ENCODE data around the gene PPBP. TPM values are rescaled to one million over a fixed set of nuclear protein-coding genes. Genes with fewer than 3 reads are reported as not detected.

The PPBP gene
- total RNA-seq, 2 donors from 2014 or later = not detected

DNA sequence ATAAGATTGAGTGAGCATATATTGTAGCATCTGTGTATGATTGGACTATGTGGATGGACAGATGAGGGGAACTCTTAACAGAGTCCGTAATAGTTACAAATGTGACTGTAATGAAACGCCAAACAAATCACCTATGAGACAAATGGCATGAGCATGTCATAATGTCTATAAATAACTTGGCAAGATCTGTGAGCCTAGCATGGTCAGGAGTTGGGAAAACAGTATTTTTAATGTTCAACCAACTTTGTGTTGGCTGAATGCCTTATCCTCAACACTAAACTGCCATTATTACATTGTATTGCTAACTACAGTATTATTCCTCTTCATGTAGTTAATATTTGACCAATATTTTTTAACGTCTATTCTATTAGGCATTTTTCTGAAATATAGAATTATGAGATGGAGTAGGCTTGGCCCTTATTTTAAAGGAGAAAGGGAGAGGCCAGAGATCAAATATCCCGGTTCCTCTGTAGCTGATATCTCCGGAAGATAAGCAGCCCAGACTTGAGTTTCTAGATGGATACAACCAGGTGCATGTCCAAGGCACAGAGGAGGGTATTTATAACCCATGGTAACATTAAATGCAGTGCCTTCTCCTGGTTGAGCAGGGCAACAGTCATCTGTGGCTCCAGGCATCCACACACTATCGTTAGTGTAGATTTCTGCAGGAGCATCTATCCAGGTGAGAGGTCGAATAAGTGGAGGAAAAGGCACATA is 38.8 kb downstream of the PPBP start:
- H3K27me3 ChIP-seq = no peaks in the 10 kb centered on the region
- TF ChIP-seq, protein P1, sequence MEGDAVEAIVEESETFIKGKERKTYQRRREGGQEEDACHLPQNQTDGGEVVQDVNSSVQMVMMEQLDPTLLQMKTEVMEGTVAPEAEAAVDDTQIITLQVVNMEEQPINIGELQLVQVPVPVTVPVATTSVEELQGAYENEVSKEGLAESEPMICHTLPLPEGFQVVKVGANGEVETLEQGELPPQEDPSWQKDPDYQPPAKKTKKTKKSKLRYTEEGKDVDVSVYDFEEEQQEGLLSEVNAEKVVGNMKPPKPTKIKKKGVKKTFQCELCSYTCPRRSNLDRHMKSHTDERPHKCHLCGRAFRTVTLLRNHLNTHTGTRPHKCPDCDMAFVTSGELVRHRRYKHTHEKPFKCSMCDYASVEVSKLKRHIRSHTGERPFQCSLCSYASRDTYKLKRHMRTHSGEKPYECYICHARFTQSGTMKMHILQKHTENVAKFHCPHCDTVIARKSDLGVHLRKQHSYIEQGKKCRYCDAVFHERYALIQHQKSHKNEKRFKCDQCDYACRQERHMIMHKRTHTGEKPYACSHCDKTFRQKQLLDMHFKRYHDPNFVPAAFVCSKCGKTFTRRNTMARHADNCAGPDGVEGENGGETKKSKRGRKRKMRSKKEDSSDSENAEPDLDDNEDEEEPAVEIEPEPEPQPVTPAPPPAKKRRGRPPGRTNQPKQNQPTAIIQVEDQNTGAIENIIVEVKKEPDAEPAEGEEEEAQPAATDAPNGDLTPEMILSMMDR (IDR thresholded peaks at IDR 0.05) = no peak
- no peak for TF ChIP-seq POLR2A (IDR thresholded peaks at IDR 0.05)
- 43% methylated on average over 7 of the region's 7 CpGs for WGBS, 2 donors
- no peaks in the 10 kb centered on the region for H3K9me3 ChIP-seq
- peaks cover 12% of the 10 kb centered on the region for H3K4me1 ChIP-seq
- no peaks in the 10 kb centered on the region for H3K36me3 ChIP-seq (replicated peaks in 1 of 2; ENCODE audit: insufficient read depth in 1 of 2, low read depth in 2 of 2)
- ATAC-seq (peak; percentile 71), DNase-seq (no peak)
- no peak overlapping the region for H3K4me3 ChIP-seq
- peak overlapping the region in 1 of 4 donors; percentile 38 for H3K27ac ChIP-seq
- intact Hi-C loops (cut with DNase I) = no loop called here

DNA sequence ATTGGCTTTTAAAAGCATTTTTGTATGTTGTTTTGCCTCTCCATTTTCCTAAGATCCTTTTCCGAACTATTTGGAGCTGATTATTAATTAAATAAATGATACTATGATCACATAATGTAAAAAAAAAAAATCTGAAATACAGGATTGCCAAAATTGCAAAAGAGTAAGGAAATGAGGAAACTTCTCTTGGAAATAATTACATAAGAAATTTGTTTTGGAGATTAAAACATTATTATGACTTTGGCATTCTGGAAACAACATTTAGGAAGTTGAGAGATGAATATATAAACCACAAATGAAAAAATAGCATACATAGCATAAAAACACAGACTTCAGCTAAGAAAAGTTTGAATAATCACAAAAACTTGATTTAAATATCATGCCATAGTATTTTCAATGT is 39.7 kb downstream of the PPBP start:
- ATAC-seq (no peak), DNase-seq (no peak)
- TF ChIP-seq, protein P1 (IDR thresholded peaks at IDR 0.05) = no peak
- TF ChIP-seq POLR2A (IDR thresholded peaks at IDR 0.05) = no peak
- intact Hi-C loops (cut with DNase I) = no loop called here
- Histone ChIP-seq H3K27me3 (no peaks in the 10 kb centered on the region), H3K36me3 (replicated peaks in 1 of 2; ENCODE audit: insufficient read depth in 1 of 2, low read depth in 2 of 2) (no peaks in the 10 kb centered on the region), H3K4me1 (peaks cover 17% of the 10 kb centered on the region), H3K27ac (no peak overlapping the region), H3K9me3 (no peaks in the 10 kb centered on the region), H3K4me3 (no peak overlapping the region)
- WGBS, 2 donors = 52 to 74% methylated on average over 1 of the region's 1 CpG

DNA sequence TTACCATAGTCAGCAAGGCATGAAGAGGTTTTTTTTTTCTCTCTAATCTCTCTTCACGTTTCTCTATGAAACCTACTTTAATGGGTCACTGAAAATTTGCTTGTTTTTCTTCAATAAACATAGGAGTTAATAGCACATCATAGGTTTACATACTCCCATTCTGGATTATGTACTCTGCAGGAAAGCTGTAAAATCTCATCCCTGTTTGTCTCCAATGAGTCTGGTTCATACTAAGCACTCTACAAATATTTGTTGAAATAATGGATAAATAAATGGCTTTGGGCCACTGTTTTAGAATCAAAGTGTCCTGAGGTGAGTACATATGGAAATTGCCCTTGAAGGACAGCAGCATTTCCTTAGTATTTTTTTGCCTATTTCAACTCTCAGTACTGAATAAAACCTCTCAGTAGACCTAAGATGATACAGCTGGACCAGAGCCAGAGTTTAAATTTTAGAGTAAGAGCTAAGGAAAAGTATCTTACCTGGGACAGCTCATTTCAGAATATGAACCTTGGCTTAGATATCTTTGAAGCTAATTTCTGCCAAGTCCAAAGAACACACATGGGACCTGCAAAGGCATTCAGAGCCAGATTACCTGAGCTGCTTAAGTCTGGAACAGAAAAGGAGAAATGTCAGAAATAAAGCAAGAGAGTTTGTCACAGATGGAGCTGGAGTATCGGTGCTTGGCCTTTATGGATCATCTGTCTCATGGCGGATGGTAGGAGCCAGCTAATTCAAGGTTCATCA is 40.6 kb downstream of the PPBP start:
- intact Hi-C loops (cut with DNase I) = no loop called here
- TF ChIP-seq POLR2A (IDR thresholded peaks at IDR 0.05) = no peak
- TF ChIP-seq, protein P1 (IDR thresholded peaks at IDR 0.05) = no peak
- Histone ChIP-seq H3K27ac (no peak overlapping the region), H3K4me3 (no peak overlapping the region), H3K36me3 (replicated peaks in 1 of 2; ENCODE audit: insufficient read depth in 1 of 2, low read depth in 2 of 2) (no peaks in the 10 kb centered on the region), H3K9me3 (no peaks in the 10 kb centered on the region), H3K27me3 (no peaks in the 10 kb centered on the region), H3K4me1 (peaks cover 17% of the 10 kb centered on the region)
- ATAC-seq (no peak), DNase-seq (no peak)
- 54 to 62% methylated on average over 3 of the region's 3 CpGs for WGBS, 2 donors

DNA sequence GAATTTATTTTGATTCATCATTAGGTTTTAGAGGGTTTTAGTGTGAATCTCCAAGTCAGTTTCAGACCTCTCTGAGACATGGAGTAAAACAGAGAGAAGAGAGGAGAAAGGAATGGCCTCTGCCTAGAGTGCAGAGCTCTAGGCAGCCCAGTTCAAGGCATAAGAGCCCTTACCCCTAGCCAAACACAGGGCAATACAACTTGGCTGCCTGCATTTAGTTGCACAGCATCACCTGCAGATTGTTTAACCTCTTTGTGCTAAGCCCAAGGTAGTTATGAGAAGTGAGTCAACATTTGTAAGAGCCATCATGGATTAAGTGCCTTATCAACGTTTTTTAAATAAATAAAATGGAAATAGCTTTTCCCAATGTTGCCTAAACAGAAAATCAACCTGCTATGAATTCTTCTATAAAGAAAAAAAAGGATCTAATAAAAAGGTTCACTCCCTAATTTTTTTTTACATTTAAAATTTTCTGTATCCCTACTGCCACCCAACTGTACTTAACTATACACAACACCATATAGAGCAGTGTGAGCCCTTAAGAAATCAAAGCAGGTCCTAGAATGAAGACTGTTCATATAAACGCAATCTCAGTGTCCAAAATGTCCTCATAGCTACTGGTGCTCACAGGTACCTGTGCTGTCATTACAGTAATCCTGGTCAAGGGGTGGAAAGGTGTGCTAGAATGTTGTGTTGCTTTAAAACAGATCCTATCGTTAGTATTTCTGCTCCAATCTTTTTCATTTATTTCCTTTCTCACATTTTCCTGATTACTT is 42.1 kb downstream of the PPBP start:
- intact Hi-C loops (cut with DNase I) = no loop called here
- H3K27ac ChIP-seq = no peak overlapping the region
- H3K9me3 ChIP-seq = no peaks in the 10 kb centered on the region
- H3K4me3 ChIP-seq = no peak overlapping the region
- WGBS, 2 donors = 49 to 54% methylated on average over 3 of the region's 3 CpGs
- no peak for TF ChIP-seq POLR2A (IDR thresholded peaks at IDR 0.05)
- TF ChIP-seq, protein P1 (IDR thresholded peaks at IDR 0.05) = no peak
- ATAC-seq (no peak), DNase-seq (no peak)
- H3K27me3 ChIP-seq = no peaks in the 10 kb centered on the region
- H3K4me1 ChIP-seq = peaks cover 17% of the 10 kb centered on the region
- H3K36me3 ChIP-seq (replicated peaks in 1 of 2; ENCODE audit: insufficient read depth in 1 of 2, low read depth in 2 of 2) = no peaks in the 10 kb centered on the region

All from body of pancreas (tissue), 4 donors.